ENCODE data around the gene TMEM52.

Gene TMEM52

GRCh38 chr1:1899967-1900327, 19.1 kb downstream of the TMEM52 start:
- no peak for DNase-seq (ENCODE audit: low spot score)
- Histone ChIP-seq H3K4me1 (ENCODE audit: insufficient read depth, poor library complexity, severe bottlenecking) (peaks cover under 1% of the 10 kb centered on the region), H3K36me3 (ENCODE audit: low read depth) (no peaks in the 10 kb centered on the region), H3K9me3 (ENCODE audit: severe bottlenecking) (no peaks in the 10 kb centered on the region), H3K27me3 (ENCODE audit: insufficient read depth, poor library complexity, severe bottlenecking) (no peaks in the 10 kb centered on the region), H3K4me3 (ENCODE audit: severe bottlenecking) (no peak overlapping the region), H3K27ac (ENCODE audit: poor library complexity, severe bottlenecking) (no peak overlapping the region)
- ATAC-seq (ENCODE audit: low read depth), result no peak
- TF ChIP-seq CTCF (IDR thresholded peaks at IDR 0.05; ENCODE audit: poor library complexity, severe bottlenecking), result no peak

- ATAC-seq (ENCODE audit: low read depth), result no peak
- TF ChIP-seq CTCF (IDR thresholded peaks at IDR 0.05; ENCODE audit: poor library complexity, severe bottlenecking), result no peak
- H3K27ac ChIP-seq (ENCODE audit: poor library complexity, severe bottlenecking), result no peak overlapping the region
Observed at GRCh38 chr1:1899266-1899966, 19.7 kb downstream of the TMEM52 start.

GRCh38 chr1:1898246-1898933, 20.7 kb downstream of the TMEM52 start:
- Histone ChIP-seq H3K9me3 (ENCODE audit: severe bottlenecking) (no peaks in the 10 kb centered on the region), H3K27ac (ENCODE audit: poor library complexity, severe bottlenecking) (no peak overlapping the region), H3K27me3 (ENCODE audit: insufficient read depth, poor library complexity, severe bottlenecking) (no peaks in the 10 kb centered on the region), H3K4me1 (ENCODE audit: insufficient read depth, poor library complexity, severe bottlenecking) (peaks cover 7% of the 10 kb centered on the region), H3K36me3 (ENCODE audit: low read depth) (no peaks in the 10 kb centered on the region), H3K4me3 (ENCODE audit: severe bottlenecking) (no peak overlapping the region)
- DNase-seq (ENCODE audit: low spot score) (no peak), ATAC-seq (ENCODE audit: low read depth) (no peak)
- no peak for TF ChIP-seq CTCF (IDR thresholded peaks at IDR 0.05; ENCODE audit: poor library complexity, severe bottlenecking)

More at GRCh38 chr1:1899266-1899966, 19.7 kb downstream of the TMEM52 start:
- H3K27me3 ChIP-seq (ENCODE audit: insufficient read depth, poor library complexity, severe bottlenecking), result no peaks in the 10 kb centered on the region
- no peak overlapping the region for H3K4me3 ChIP-seq (ENCODE audit: severe bottlenecking)
- DNase-seq (ENCODE audit: low spot score), result no peak
- H3K9me3 ChIP-seq (ENCODE audit: severe bottlenecking), result no peaks in the 10 kb centered on the region
- no peaks in the 10 kb centered on the region for H3K36me3 ChIP-seq (ENCODE audit: low read depth)
- H3K4me1 ChIP-seq (ENCODE audit: insufficient read depth, poor library complexity, severe bottlenecking), result peaks cover 6% of the 10 kb centered on the region

- Histone ChIP-seq H3K27ac (ENCODE audit: poor library complexity, severe bottlenecking) (no peak overlapping the region), H3K4me3 (ENCODE audit: severe bottlenecking) (no peak overlapping the region), H3K36me3 (ENCODE audit: low read depth) (no peaks in the 10 kb centered on the region), H3K27me3 (ENCODE audit: insufficient read depth, poor library complexity, severe bottlenecking) (no peaks in the 10 kb centered on the region), H3K4me1 (ENCODE audit: insufficient read depth, poor library complexity, severe bottlenecking) (peaks cover 15% of the 10 kb centered on the region), H3K9me3 (ENCODE audit: severe bottlenecking) (no peaks in the 10 kb centered on the region)
- DNase-seq (ENCODE audit: low spot score) (no peak), ATAC-seq (ENCODE audit: low read depth) (no peak)
- TF ChIP-seq CTCF (IDR thresholded peaks at IDR 0.05; ENCODE audit: poor library complexity, severe bottlenecking), result no peak
Observed at GRCh38 chr1:1895456-1896336, 23.4 kb downstream of the TMEM52 start.
